ENCODE data around the gene MICALL1.

DNA sequence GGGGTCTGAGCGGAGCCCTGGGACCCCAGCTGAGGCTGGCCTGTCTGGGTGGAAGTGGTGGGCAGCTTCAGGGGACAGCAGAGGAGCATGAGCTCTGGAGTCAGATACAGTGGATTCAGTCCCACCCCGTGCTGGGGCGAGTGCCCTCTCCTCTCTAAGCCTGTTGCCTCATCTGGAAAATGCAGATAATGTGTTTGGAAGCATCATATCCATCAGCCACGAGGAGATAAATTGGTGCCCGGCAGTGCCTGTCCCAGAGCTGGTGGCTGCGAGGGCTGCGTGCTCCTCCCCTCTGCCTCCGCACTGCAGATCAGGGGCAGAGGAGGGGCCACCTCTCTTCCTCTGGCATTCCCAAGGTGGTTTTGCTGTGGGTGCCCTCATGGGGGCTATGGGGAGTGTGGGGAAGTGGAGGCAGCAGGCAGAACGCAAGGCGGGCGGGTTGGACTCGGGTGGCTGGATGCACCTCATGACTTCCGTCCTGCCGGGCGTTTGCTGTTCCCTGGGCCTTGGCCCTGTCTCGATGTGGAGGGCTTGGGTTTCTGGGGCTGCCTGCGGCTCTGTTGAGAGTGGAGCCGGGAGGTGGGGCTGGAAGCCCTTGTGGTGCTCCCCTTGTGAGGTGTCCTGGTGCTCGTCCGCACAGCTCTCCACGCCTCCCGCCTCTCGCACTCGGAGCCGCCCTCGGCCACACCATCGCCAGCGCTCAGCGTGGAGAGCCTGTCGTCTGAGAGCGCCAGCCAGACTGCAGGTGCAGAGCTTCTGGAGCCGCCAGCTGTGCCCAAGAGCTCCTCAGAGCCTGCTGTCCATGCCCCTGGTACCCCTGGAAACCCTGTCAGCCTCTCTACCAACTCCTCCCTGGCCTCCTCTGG, 20.9 kb downstream of the MICALL1 start:
- TF ChIP-seq, protein P1, sequence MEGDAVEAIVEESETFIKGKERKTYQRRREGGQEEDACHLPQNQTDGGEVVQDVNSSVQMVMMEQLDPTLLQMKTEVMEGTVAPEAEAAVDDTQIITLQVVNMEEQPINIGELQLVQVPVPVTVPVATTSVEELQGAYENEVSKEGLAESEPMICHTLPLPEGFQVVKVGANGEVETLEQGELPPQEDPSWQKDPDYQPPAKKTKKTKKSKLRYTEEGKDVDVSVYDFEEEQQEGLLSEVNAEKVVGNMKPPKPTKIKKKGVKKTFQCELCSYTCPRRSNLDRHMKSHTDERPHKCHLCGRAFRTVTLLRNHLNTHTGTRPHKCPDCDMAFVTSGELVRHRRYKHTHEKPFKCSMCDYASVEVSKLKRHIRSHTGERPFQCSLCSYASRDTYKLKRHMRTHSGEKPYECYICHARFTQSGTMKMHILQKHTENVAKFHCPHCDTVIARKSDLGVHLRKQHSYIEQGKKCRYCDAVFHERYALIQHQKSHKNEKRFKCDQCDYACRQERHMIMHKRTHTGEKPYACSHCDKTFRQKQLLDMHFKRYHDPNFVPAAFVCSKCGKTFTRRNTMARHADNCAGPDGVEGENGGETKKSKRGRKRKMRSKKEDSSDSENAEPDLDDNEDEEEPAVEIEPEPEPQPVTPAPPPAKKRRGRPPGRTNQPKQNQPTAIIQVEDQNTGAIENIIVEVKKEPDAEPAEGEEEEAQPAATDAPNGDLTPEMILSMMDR (IDR thresholded peaks at IDR 0.05; ENCODE audit: borderline replicate concordance, extremely low read depth, low read length, poor library complexity, severe bottlenecking): no peak
- no peak for TF ChIP-seq EZH2 (IDR thresholded peaks at IDR 0.05; ENCODE audit: borderline replicate concordance, low read depth, low read length, severe bottlenecking)
